GM12872 (cell line): ENCODE results near the gene PCDHA11.

Experiments
- TF ChIP-seq, protein P1 (sequence below): IDR thresholded peaks from 3 replicates; pipeline ENCODE4 v1.5.1; 2011; ENCODE audit warnings: low read depth, mild to moderate bottlenecking, low read length, moderate library complexity; ENCODE audit not compliant: insufficient read depth

PCDHA11 gene

DNA sequence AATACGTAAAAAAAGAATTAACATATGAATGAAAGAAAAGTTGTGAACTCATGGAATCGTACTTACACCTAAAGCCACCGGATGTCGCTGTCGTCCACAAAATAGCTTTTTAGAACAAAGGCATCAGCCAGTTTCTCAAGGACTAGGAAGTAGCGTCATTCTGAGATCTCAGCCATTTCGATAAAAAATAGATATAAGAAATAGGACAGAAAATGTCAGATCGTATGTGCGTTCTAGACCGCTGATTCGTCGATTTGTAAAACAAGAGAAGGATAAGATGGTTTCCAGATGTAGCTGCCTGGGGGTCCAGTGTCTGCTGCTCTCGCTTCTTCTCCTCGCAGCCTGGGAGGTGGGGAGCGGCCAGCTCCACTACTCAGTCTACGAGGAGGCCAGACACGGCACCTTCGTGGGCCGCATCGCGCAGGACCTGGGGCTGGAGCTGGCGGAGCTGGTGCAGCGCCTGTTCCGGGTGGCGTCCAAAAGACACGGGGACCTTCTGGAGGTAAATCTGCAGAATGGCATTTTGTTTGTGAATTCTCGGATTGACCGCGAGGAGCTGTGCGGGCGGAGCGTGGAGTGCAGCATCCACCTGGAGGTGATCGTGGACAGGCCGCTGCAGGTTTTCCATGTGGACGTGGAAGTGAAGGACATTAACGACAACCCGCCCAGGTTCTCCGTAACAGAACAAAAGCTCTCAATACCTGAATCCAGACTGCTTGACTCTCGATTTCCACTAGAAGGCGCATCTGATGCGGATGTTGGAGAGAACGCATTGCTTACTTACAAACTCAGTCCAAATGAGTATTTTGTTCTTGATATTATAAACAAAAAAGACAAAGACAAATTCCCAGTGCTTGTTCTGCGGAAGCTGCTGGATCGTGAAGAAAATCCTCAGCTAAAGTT lies 12.7 kb upstream of the PCDHA11 start, which contains the start of gene PCDHA10:
Gene PCDHA10, plus strand, starts transcription at position 126 of the 903 bp plus-strand sequence. Its CDS starts 152 bp downstream, at position 278.
- TF ChIP-seq, protein P1, sequence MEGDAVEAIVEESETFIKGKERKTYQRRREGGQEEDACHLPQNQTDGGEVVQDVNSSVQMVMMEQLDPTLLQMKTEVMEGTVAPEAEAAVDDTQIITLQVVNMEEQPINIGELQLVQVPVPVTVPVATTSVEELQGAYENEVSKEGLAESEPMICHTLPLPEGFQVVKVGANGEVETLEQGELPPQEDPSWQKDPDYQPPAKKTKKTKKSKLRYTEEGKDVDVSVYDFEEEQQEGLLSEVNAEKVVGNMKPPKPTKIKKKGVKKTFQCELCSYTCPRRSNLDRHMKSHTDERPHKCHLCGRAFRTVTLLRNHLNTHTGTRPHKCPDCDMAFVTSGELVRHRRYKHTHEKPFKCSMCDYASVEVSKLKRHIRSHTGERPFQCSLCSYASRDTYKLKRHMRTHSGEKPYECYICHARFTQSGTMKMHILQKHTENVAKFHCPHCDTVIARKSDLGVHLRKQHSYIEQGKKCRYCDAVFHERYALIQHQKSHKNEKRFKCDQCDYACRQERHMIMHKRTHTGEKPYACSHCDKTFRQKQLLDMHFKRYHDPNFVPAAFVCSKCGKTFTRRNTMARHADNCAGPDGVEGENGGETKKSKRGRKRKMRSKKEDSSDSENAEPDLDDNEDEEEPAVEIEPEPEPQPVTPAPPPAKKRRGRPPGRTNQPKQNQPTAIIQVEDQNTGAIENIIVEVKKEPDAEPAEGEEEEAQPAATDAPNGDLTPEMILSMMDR = no peak

DNA sequence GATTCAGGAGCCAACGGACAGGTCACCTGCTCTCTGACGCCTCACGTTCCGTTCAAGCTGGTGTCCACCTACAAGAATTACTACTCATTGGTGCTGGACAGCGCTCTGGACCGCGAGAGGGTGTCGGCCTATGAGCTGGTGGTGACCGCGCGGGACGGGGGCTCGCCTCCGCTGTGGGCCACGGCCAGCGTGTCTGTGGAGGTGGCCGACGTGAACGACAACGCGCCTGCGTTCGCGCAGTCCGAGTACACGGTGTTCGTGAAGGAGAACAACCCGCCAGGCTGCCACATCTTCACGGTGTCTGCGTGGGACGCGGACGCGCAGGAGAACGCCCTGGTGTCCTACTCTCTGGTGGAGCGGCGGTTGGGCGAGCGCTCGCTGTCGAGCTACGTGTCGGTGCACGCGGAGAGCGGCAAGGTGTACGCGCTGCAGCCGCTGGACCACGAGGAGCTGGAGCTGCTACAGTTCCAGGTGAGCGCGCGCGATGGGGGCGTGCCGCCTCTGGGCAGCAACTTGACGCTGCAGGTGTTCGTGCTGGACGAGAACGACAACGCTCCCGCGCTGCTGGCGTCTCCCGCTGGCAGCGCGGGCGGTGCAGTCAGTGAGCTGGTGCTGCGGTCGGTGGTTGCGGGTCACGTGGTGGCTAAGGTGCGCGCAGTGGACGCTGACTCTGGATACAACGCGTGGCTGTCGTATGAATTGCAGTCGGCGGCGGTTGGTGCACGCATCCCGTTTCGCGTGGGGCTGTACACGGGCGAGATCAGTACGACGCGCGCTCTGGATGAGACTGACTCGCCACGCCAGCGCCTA lies 11.4 kb upstream of the PCDHA11 start:
- TF ChIP-seq, protein P1 = no peak

DNA sequence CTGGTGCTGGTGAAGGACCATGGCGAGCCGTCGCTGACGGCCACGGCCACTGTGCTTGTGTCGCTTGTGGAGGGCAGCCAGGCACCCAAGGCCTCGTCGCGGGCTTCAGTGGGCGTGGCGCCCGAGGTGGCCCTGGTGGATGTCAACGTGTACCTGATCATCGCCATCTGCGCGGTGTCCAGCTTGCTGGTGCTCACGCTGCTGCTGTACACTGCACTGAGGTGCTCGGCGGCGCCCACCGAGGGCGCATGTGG lies 10.8 kb upstream of the PCDHA11 start:
- TF ChIP-seq, protein P1 = no peak

DNA sequence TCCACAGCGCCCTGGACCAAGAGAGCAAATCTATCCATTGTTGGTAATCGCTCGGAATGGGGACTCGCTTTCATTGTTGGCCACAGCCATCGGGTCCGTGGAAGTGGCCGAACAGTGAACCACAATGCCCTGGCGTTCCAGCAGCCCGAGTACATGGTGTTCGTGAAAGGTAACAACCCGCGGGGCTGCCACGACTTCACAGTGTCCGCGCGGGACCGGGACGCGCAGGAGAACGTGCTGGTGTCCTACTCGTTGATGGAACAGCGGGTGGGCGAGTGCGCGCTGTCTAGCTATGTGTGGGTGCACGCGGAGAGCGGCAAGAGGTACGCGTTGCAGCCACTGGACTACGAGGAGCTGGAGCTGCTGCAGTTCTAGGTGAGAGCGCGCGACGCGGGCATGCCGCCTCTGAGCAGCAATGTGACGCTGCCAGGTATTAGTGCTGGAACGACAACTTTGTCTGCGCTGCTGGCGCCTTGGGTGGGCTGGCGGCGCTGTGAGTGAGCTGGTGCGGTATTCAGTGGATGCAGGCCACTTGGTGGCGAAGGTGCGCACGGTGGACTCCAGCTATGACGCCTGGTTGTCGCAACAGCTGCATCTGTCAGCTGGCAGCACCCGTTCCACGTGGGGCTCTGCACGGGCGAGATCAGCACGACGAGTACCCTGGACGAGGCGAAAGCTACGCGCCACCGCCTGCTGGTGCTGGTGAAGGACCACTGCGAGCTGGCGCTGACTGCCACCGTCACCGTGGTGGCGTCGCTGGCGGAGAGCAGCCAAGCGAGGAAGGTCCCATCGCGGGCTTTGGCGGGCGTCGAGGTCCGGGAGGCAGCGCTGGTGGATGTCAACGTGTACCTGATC lies 6.1 kb upstream of the PCDHA11 start:
- TF ChIP-seq, protein P1 = no peak

DNA sequence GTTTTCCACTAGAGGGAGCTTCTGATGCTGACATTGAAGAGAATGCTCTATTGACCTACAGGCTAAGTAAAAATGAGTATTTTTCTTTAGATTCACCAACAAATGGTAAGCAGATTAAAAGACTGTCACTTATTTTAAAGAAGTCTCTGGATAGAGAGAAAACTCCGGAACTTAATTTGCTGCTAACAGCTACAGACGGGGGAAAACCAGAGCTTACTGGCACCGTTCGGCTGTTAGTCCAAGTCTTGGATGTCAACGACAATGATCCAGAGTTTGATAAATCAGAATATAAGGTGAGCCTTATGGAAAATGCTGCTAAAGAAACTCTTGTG lies 764 bp downstream of the PCDHA11 start:
- TF ChIP-seq, protein P1 = no peak

DNA sequence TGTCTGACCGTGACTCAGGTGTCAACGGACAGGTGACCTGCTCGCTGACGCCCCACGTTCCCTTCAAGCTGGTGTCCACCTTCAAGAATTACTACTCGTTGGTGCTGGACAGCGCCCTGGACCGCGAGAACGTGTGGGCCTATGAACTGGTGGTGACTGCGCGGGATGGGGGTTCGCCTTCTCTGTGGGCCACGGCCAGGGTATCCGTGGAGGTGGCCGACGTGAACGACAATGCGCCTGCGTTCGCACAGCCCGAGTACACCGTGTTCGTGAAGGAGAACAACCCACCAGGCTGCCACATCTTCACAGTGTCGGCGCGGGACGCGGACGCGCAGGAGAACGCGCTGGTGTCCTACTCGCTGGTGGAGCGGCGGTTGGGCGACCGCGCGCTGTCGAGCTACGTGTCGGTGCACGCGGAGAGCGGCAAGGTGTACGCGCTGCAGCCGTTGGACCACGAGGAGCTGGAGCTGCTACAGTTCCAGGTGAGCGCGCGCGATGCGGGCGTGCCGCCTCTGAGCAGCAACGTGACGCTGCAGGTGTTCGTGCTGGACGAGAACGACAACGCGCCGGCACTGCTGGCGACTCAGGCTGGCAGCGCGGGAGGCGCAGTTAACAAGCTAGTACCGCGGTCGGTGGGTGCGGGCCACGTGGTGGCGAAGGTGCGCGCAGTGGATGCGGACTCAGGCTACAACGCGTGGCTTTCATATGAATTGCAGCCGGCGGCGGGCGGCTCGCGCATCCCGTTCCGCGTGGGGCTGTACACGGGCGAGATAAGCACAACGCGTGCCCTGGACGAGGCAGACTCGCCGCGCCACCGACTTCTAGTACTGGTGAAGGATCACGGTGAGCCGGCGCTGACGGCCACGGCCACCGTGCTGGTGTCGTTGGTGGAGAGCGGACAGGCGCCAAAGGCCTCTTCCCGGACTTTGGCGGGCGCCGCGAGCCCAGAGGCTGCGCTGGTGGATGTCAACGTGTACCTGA lies 1.8 kb downstream of the PCDHA11 start:
- TF ChIP-seq, protein P1 = no peak
